ENCODE data around the gene ECSIT.
"Not testable (repeated sequence)": the region's sequence is repeated elsewhere in the genome, so short reads cannot be mapped to it uniquely, and the experiment has no call there.

ECSIT gene

DNA sequence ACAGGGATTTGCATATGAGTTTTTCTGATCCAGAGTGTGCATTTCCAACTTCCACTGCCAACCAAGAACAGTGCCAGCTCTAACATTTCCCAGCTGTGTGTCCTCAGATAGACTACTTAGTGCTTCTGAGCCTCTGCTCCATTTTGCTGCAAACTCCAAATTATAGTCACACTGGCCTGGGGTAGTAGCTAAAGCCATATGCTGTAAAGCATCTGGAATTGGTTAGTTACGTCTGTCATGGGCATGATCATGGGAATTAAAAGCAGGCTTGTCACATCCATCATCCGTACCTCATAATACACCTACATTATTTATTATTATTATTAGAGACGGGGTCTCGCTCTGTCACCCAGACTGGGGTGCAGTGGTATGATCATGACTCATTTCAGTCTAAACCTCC is 55.2 kb downstream of the ECSIT start:
- DNase-seq, result no peak

DNA sequence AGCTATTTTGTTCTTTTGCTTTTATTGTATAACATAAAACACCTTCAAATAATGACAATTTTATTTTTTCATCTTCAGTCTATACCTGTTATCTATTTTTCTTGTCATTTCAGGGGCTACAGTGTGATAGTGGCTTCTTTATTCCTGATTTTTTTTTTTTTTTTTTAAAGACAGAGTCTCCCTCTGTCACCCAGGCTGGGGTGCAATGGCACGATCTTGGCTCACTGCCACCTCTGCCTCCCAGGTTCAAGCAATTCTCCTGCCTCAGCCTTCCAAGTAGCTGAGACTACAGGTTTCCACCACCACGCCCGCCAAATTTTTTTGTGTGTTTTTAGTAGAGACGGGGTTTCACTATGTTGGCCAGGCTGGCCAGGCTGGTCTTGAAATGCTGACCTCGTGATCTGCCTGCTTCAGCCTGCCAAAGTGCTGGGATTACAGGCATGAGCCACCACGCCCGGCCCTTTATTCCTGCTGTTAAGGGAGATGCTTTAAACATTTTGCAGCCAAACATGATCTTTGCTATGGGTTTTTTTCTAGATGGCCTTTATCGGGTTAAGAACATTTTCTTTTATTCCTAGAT is 60.6 kb downstream of the ECSIT start:
- not testable (repeated sequence) for DNase-seq

DNA sequence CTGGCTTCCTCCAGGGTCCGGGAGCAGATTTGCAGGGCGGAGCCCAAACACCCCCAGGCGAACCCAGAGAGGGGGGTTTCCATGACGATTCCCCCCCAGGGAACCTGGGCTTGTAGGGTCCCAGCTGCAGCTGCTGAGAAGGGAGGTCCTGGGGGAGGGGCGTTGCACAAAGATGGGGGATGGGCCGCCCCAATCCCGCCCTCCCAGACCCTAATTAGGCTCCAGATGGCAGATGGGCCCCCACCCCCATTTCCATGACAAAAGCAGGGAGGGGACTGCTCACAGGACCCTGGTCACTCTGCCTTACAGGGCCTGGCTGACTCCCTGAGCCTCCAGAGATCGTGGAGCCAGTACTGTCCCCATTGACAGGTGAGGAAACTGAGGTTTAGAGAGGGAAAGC is 63.3 kb downstream of the ECSIT start:
- no peak for DNase-seq

DNA sequence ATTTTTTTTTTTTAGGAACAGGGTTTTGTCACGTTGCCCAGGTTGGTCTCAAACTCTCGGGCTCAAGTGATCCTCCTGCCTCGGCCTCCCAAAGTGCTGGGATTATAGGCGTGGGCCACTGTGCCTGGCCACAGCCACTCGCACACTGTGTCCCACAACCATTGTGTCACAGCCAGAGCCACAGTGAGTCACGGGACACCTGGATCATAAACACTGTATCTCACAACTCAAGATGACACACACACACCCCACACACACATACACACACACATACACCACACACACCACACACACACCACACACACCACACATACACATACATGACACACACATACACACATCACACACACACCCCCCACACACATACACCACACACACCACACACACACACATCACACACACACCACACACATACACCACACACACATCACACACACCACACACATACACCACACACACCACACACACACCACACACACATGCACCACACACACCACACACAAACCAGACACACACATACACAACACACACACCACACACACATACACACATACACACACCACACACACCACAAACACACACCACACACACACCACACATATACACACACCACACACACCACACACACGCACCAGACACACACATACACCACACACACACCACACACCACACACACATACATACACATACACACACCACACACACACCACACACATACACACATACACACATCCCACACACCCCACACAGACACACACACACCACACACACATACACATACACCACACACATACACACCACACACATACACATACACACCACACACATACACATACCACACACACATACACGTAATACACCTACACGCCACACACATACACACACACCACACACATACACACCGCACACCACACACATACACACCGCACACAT is 64.3 kb downstream of the ECSIT start:
- DNase-seq, result no peak

DNA sequence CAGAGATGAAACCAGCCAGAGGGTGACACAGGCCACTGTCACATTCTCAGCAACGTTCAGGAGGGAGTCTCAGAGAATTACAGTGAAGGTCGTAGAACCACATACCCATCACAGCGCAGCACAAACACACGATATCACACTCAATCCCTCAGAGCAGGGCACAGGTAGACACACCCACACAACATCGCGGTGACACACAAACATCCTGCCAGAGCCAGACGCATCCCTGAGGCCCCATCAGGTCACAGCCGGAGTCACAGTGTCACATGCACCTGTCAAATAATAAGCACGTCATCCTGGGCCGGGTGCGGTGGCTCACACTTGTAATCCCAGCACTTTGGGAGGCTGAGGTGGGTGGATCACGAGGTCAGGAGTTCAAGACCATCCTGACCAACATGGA is 65.5 kb downstream of the ECSIT start:
- DNase-seq, result no peak

DNA sequence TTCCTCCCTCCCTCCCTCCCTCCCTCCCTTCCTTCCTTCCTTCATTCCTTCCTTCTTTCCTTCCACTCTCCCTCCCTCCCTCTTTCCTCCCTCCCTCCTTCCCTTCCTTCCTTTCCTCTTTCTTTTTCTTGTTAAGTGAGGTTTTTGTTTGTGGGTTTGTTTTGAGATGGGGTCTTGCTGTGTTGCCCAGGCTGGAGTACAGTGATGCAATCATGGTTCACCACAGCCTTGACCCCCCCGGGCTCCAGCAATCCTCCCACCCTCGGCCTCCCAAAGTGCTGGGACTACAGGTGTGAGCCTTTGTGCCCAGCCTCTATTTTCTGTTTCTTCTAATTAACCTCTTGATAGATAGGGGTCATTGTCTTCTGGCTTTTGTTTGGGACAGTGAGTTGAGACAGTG is 67.5 kb downstream of the ECSIT start:
- no peak for DNase-seq

DNA sequence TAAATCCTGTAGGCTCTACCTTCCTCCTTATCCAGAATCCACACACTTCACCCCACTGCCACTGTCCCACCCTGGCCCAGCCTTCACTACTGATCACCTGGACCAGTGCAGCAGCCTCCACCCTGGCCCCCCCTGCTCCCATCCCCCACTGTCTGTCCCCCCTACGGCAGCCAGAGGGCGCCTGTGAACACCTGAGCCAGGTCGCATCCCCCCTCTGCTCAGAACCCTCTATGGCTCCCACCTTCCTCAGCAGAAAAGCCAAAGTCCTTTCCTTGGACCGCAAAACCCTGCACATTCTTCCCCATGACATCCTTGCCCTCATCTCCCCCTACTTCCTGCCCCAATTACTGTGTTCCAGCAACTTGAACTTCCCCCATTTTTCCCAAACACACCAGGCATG is 68.7 kb downstream of the ECSIT start:
- DNase-seq, result no peak

DNA sequence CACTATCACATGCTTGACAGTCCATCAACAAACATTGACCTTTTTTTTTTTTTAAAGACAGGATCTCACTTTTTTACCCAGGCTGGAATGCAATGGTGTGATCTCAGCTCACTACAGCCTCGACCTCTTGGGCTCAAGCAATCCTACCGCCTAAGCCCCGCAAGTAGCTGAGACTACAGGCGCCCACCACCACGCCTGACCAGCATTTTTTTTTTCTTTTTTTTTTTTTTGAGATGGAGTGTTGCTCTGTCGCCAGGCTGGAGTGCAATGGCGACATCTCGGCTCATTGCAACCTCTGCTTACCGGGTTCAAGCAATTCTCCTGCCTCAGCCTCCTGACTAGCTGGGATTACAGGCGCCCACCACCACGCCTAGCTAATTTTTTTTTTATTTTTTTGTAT is 70.0 kb downstream of the ECSIT start:
- DNase-seq, result not testable (repeated sequence)

DNA sequence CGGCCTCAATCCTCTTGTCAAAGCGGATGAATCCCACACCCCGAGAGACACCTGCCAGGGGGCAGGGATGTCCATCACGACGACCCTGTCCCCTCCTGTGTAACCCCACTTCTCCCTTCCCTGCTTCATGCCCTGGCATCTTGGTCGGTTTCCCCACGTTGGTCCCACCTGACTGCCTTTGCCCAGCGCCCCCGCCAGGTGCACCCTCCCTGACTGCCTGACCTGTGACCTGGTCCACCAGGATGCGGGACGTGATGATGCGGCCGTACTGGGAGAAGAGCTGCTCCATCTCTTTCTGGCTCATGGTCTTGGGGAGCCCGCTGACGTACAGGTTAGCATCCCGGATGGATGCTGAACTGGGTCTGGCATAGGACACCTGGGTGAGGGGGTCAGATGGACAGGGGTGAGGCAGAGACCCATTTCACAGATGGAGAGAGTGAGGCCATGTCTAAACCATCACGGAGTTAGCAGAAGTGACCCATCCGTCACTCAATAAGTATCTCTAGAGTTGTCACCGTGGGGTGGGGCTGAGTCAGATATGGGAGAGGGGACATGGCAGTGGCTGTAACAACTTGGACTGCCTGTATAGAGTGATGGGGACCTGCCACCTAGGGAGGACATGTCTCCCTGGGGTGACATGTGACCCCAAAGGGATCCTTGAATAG is 70.6 kb downstream of the ECSIT start:
- DNase-seq, result no peak

DNA sequence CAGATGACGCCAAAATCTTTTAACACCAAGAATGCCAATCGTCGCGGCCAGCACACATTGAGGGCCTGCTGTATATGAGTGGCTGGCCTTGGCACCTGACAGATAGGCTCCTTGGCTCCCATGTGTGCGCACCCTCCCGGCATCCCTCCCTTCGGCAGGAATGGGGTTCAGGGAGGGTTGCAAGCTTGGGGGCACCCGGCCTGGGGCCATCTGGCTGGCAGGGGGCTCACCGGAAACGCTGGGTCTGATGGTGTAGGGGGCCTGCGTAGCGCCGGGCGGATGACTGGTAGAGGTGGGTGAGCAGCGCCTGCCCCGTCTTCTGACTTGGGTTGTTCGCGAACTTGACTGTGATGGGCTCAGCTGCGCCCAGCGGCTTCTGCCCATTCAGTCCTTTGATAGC is 71.1 kb downstream of the ECSIT start:
- DNase-seq, result no peak

DNA sequence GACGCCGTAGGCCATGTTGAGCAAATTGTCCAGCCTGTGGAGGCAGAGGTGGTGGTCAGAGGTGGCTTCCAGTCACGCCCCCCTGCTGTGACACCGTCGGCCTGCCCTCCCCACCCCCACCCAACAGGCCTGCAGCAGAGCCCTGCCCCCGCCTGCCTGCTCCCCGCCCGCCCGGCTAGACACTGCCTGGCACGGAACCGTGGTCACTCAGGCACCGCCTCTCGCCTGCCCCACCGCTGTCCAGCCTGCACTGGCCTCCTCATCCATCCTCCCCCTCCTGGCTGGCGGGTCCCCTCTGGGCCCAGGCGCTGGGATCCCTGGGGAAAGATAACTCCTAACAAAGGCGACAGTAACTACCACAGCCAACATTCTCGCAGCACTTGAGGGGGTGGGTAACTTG is 71.8 kb downstream of the ECSIT start:
- no peak for DNase-seq

DNA sequence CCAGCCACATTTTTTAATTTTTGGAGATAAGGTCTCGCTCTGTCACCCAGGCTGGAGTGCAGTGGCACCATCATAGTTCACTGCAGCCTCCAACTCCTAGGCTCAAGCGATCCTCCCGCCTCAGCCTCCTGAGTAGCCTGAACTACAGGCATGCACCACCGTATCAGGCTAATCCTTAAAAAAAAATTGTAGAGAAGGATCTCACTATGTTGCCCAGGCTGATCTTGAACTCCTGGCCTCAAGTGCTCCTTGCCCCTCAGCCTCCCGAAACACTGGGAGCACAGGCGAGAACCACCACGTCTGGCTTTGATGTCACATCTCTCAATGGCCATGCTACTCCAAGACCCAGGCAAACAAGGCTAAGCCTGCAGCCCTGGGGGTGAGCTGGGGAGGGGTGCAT is 72.3 kb downstream of the ECSIT start:
- no peak for DNase-seq

Measured in activated CD4-positive, alpha-beta T cell treated with anti-CD3 and anti-CD28 coated beads, Interleukin-10, Interleukin-2, amounts not matched to agents 100 ng/mL and 50 ng/mL, durations not matched to agents 16 hours and 8 hours (primary cell).